ENCODE measurements around the gene CERS6. TPM values are rescaled to one million over a fixed set of nuclear protein-coding genes. Genes with fewer than 3 reads are reported as not detected.

Gene CERS6
- total RNA-seq, 1 donor from 2014 or later, result 23.9 TPM

DNA sequence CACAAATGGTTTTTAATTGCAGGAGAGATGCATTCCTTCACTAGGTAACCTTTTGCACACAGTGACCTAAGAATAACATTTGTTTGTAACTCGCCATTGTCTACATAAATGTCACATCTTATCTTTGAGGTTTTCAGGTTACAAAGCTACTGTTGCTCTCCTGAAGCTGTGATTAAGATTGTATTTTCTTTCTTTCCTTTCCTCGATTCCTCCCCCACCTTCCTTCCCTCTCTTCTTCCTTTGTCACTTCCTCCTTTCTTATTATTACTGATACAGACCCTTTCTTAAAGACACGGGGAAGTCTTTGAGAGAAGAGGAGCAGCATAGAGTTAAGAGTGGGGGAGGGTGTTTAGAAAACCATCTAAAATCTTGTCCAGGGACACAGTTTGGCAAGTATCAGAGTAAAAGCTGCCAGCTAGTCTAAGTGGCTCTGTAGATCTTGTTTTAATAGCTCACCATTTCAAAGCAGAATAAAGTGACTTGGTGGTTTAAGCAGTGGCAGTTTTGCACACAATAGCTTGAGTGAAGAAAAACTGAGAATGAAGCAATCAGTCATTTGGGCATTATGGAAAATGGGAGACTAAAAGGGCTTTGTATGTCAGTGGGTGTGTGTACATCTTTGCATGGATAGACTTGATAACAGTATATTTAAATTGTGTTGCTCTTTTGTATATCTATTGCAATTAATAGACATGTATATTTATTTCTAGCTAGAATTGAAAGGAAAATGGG is 10.9 kb downstream of the CERS6 start:
- intact Hi-C loops (cut with micrococcal nuclease), result no loop called here

DNA sequence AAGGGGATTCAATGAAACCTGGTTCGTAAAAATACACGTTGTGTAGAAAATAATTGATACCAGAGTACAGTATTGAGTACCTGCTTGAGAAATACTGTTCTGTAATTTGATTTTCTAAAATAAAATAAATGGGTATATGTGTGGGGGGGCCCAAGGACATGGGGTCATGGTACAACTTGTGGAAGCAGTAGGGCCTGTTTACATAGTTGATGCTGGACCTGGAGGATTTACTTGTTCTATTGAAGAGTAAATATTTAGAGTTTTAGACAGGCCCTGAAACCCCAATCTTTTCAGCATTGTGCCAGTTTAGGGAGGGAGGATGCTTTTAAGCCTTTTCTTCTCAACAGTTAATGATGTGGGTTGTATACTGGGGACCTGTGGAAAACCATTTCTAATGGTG is 11.7 kb downstream of the CERS6 start:
- intact Hi-C loops (cut with micrococcal nuclease), result no loop called here

DNA sequence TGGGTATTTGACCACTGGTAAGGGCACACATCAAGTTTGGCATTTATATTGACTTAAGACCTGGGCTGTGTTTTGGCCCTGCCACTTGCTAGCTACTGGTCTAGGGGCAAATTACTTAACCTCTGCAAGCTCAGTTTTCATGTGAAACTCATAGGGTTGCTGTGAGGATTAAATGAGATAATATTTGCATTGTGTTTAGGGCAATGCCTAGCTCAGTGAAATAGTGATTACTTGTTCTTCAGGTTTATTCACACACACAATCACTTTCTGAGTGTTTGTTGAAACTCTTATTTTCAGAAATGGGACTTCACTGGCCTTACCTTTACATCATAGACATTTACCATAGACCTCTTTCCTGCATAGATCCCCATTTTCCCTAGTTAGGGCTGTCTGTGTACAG is 12.3 kb downstream of the CERS6 start:
- intact Hi-C loops (cut with micrococcal nuclease), result no loop called here

DNA sequence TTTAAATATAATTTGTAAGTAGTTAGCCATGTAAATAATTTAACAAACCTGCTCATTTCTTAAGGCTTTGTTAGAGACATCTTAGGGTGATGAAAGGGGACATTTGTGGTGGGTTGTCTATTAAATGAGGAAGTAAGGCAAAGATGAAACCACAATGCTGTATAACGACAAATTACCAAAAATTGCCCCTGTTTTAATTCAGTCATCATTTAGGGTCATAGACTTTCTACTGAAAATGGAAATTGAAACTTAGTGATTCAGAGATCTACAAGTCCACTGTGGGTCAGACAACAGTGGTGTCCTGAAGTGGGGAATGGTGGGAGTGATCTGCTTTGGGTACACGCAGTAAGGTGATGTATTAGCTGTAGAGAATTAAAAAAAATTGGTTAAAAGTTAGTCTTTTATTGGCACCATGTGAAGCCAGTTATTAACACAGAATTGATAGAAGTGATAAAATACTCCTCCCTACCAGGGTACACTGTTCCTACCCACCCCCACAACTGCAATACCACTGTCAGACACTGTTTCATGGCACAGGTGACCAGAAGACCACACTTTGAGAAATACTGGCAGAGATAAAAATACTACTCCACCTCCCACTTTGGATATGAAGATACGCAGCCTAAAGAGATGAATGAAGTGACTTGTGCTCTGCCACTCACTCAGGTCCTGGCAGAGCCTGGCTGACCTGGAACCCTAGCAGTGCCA is 13.4 kb downstream of the CERS6 start:
- intact Hi-C loops (cut with micrococcal nuclease), result no loop called here

DNA sequence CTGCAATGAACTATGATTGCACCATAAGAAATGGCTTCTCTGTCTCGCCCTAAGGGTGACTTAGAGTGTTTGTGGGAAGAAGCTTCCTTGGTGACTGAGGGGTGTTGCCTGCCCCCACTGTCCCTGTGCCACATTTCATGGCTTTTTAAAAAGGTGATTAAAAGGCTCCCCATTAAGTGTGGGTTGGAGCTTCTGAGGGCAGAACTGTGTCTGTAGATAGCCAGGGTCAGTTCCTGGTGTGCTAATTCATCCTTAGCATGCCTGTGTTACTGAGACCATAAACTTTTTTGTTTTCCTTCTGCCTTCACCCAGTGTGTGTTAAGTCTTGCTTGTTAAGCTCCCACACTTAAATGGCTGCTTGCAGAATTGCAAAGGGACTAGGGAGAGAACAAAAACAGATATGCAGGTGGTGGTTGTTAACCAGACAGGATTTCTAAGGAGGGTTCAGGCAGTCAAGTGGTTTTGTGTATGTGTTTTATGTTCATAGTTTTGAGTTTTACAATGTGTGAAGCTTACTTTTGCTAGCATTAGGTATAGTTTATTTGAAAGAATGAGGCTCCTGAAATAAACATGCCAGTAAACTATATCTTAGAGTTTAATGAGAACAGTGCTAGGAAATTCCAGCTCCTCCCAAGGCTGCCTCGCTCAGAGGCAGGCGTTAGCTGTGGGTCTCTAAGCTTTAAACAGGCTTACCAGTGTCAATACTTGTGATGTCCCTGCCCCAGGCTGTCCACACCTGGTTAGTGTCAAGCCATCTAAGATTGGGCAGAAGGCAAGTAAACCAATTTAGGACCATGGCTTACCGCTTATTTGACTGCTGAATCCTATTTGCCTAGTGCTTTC is 14.5 kb downstream of the CERS6 start:
- intact Hi-C loops (cut with micrococcal nuclease), result no loop called here

DNA sequence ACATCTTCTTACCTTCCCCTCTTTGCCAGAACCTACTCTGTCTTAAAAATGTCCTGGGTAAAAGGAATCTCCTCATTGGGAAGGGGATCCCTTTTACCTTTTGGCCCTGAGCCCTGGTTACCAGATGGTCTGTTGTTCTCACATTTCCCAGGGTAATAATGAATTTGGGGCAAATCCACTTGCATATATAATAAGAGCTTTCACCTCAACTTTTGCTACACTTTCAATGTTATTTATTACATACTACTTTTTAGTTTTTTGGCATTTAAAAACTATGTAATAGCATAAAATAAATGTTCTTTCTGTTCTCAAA is 15.0 kb downstream of the CERS6 start:
- intact Hi-C loops (cut with micrococcal nuclease), result no loop called here

DNA sequence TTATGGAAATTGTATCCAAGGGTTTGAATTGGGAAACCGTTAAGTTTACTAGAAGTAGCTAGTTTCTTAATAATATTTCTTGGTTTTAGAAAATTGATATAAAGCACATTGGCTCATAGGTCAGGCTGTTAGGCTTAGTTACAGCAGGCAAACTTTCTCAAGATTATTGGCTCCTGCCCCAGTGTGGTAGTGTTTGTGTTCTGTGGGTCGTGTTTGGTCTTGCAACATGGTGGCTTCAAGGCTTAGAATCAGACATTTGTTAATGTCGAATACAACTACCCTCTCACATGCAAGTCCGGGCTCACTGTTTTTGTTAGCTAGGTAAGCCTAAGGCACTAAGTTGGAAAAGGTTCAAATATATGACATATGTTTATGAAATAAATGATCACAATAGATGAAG is 19.6 kb downstream of the CERS6 start:
- intact Hi-C loops (cut with micrococcal nuclease), result no loop called here

DNA sequence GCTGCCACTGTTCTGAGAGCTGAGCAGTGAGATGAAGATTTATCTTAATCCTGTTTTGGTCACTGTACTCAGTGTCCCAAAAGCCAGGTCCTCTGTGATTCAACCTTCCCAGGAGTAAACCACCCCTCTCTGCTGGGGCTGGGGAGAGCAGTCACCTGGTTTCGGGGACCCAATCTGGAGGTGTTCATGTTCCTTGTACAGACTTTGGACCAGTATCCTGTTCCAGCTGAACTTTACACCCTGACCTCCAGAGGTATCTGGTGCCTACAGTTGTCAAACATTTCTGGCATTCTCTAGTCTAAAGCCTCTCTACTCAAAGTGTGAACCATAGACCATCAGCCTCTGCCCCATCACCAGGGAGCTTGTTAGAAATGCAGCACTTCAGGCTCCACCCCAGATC is 22.1 kb downstream of the CERS6 start:
- intact Hi-C loops (cut with micrococcal nuclease), result no loop called here

DNA sequence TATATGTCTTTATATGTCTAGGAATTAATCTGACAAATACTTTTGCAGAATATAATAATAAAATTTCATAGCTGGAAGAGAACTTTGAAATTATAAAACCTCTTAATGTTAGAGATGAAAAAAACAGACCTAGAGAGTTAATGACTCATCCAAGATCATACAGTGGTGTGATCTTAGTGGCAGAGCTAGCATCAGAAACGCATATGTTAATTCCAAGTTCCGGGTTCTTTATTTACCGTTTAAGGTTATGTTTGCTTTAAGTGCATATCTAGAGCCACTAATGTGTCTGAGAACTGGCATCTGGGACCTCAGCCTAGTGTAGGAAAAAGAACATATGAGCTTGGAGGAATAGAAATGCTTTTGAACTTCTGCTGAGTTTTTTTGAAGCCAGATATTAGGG is 24.3 kb downstream of the CERS6 start:
- intact Hi-C loops (cut with micrococcal nuclease), result no loop called here

DNA sequence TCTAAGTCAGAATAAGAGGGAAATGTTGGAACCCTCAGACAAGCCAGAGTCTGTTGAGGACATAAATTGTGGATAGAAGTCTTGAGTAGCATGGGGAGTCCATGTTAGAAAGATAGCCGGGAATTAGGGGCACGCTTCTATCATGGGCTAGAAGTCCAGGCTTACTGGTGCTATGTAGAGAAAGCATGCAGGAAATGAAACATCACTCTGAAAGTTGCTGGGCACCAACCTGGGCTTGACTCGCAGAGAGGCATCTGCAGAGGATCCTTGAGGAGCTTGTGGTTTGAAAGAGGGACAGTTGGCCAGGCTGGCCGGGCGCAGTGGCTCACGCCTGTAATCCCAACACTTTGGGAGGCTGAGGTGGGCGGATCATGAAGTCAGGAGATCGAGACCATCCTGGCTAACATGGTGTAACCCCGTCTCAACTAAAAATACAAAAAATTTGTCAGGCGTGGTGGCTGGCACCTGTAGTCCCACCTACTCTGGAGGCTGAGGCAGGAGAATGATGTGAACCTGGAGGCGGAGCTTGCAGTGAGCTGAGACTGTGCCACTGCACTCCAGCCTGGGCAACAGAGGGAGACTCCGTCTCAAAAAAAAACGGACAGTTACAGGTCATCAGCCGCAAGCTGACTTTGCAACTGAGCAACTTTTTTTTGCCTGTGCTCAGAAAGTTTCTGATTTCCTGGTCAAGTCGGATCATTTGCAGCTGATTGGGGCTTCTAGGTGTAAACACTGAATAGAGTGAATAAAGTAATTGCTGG is 24.9 kb downstream of the CERS6 start:
- intact Hi-C loops (cut with micrococcal nuclease), result no loop called here

DNA sequence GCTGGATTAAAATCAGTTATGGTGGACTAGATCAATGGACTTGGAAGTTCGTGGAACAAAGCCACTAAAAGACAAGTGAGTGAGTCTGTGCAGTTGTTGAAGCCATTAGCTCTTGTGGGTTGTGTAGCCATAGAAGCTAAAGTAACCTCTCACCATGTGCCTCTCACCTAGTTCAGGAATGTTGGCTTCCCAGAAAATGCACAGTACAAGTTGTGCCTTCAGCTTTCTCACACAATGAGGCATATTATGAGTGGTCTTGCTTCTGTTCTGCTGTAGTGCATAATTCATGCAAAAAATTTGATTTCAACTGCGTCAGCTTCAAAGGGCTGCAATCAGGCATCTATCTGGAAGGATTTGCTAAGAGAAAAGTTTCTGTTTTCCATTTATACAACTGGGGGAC is 26.2 kb downstream of the CERS6 start:
- intact Hi-C loops (cut with micrococcal nuclease), result no loop called here

DNA sequence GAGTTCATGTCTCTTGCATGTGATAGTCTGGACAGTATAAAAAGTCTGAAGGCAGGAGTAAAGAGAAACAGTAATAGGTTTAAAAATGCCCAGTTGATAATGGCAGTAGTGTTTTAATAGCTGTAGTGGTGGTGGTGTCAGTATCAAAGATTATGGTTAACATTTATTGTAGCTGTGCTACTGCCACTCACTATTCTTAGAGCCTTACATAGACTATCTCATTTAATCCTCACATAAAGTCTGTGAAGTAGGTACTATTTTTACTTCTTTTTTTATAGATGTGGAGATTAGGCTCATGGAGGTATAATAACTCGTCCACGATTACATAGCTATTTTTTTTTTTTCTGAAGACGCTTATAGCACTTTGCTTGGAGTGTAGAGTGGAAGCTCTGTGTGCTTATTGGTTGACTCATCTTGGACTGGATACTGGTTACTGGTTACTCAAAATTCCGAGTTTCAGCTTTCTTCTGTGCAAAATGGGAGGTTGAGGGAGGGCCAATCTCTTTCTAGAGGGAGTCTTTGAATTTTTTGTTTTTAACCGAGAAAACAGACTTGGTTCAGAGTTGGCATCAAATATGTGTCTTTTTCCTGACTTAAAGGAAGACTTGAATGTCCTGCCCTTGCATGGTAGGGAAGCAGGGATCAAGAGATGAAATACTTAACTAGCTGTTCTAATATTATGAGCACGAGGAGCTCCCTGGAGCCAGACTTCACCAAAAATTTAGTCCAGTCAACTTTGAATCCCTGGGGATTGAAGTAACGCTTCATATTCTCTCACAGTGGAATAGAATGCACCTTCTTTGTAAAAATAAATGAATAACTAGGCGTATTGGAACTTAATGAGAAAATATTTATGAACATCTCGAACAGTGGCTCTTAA is 27.1 kb downstream of the CERS6 start:
- intact Hi-C loops (cut with micrococcal nuclease), result no loop called here

DNA sequence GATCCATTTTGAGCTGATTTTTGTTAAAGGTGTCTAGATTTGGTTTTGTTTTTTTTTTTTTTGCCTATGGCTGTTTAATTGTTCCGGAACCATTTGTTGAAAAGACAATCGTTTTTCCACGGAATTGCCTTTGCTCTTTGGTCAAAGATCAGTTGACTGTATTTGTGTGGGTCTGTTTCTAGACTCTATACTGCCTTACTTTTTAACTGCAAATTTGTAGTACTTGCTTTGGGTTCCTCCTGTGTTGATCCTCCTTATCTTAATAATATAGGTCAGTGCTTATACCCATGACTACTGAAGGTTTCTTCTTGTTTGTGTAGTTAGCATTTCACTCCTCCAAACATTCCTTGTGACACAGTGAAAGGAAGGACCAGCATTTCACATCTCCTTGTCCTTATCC is 30.4 kb downstream of the CERS6 start:
- intact Hi-C loops (cut with micrococcal nuclease), result no loop called here

DNA sequence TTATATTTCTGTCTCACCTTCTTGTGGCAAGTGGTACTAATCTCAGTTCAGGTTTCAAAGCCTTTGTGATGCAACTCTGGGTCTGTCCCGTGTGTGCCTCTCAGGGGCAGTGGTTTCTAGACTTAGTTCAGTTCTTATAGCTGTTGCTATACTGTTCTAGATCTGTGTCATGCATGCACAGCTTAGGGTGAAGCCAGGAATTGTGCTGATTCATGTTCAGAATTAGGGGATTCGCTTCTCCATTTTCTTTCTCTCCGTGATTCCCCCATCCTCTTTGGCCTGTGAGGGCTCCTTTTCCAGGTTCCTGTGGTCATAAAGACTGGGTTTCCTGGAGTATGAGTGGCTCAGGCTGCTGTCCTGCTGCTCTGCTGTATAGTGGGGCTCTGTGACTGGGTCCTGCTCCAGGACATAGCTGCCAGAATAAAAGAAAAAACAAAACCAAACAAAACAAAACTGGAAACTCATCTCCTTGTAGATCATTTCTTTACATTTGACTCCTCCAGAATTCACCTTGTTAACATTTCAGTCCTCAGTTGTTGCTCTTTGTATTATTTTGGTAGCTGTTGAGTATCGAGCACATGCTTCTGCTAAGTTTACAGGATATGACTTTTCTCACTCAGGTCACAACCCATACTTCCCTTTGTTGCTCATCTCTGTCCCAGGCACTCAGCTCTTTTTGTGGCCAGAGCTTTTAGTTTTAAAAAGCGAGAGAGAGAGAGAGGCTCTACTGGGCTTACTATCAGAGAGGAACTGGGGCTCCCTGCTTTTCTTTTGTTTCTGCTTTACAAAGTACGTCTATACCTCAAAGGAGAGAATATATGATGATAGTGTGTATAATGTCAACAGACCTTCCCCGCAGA is 34.2 kb downstream of the CERS6 start:
- intact Hi-C loops (cut with micrococcal nuclease), result loop anchor here (1.0 to 10.0 kb wide), 9 partner anchors 33 to 405 kb away; partner anchors contain the start of gene SPC25

DNA sequence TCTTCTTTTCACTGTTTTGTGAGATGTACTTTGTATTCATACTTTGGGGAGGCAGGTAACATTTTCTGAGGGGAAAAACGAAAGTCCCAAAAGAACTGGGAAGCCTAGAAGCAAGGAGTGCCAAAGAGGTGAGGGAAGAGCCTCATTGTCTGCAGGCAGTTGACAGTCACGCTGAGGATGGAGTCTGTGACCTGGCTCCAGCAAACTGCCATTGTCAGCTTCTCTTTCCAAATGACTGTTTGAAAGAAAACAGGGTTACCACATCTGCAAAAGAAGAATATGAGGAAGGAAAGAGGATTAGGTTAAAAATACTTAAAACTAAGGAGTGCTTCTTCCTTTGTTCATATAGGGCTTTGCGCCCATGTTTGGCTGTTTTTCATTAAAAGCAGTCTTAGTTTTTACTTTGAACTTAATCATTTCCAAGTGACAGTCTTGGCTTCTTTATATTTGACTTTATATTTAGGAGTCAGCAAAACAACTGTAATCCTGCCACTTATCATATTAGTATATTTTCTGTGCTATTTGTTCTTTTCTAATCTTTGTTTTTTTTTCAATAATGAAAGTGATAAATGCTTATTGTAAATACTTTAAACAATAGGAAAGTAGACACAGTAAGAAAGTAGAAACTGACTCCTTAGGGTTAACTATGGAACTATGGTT is 35.0 kb downstream of the CERS6 start:
- intact Hi-C loops (cut with micrococcal nuclease), result loop anchor here (1.0 to 10.0 kb wide), 9 partner anchors 34 to 404 kb away; partner anchors contain the start of gene SPC25

DNA sequence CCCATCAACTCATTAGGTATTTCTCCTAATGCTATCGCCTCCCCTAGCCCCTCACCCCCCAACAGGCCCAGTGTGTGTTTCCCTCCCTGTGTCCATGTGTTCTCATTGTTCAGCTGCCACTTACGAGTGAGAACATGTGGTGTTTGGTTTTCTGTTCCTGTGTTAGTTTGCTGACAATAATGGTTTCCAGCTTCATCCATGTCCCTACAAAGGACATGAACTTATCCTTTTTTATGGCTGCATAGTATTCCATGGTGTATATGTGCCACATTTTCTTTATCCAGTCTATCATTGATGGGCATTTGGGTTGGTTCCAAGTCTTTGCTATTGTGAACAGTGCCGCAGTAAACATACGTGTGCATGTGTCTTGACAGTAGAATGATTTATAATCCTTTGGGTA is 35.7 kb downstream of the CERS6 start:
- intact Hi-C loops (cut with micrococcal nuclease), result loop anchor here (2.0 to 10.0 kb wide), 7 partner anchors 46 to 403 kb away; partner anchors contain the start of gene SPC25

DNA sequence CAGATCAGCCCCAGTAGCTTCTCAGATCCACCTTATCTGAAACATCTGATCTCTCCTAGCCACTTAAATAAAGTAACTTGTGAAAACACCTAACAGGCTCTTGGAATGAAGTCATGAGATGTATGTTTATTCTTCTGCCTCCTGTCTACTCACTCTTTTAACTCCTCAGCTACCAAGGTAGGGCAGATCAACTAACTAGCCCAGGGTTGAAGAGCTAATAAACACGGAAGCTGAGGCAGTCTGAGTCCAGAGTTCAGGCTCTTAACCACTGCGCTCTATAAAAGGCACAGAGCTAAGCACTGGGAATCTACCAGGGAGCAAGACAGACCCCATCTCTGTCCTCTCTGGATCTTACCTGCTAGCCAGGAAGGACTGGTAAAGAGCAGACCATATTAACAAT is 37.1 kb downstream of the CERS6 start:
- intact Hi-C loops (cut with micrococcal nuclease), result loop anchor here (5.0 to 10.0 kb wide), 4 partner anchors 44 to 402 kb away; partner anchors contain the start of gene SPC25

DNA sequence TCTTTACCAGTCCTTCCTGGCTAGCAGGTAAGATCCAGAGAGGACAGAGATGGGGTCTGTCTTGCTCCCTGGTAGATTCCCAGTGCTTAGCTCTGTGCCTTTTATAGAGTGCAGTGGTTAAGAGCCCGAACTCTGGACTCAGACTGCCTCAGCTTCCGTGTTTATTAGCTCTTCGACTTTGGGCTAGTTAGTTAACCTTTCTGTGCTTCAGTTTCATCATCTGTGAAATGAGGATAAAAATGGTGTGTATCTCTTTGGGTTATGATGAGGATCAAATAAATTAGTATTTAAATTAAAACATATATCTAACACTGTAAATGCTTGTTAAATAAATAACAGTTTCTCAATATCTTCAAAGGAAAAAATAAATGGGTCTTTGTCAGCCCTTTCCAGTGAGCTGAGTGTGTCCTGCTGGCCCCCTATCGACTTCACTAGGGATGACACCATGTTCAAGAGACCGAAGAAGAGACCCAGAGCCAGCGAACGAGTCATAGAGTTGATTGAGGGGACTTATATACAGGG is 38.2 kb downstream of the CERS6 start:
- intact Hi-C loops (cut with micrococcal nuclease), result loop anchor here (5.0 to 10.0 kb wide), 4 partner anchors 43 to 401 kb away; partner anchors contain the start of gene SPC25

All from T-helper 1 cell treated with Interleukin-12 subunit alpha and Interleukin-12 subunit beta and Interleukin-4 antibody, amounts not matched to agents 30 ng/mL and 1 ng/mL, for 36 hours (primary cell).